ENCODE measurements around the gene APOO. TPM values are rescaled to one million over a fixed set of nuclear protein-coding genes. Genes with fewer than 3 reads are reported as not detected.

APOO gene
- polyA plus RNA-seq, 1 donor from 2014 or later: 42.5 TPM

DNA sequence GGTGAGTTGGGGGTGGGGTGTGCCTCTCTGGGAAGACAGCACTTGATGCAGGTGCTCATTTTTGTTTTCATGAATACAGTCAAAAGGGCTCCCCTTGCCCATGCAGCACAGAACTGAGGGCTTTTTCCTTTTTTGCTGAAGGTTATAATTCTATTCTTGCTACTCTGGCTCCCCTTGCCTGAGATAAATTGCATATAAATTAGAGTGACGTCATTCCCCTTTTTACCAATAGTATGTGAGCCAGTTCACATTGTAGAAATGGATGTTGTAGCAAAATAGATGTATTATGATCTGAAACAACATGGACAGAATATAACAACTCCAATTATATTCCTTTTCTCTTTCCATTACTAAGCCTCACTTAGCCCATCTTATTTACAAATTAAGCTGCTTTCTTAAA lies 28.4 kb upstream of the APOO start:
- no peaks in the 10 kb centered on the region for H3K27me3 ChIP-seq (ENCODE audit: insufficient read depth, low read depth, low read length)
- no peak overlapping the region for H2AFZ ChIP-seq (ENCODE audit: low read depth, low read length)
- H4K20me1 ChIP-seq (ENCODE audit: insufficient read depth): no peaks in the 10 kb centered on the region
- H3K27ac ChIP-seq (ENCODE audit: low read length): no peak overlapping the region
- H3F3A ChIP-seq (ENCODE audit: insufficient read depth, low read length, poor library complexity, severe bottlenecking): no peaks in the 10 kb centered on the region
- TF ChIP-seq MXI1 (conservative IDR thresholded peaks at IDR 0.05; ENCODE audit: poor library complexity, severe bottlenecking) (no peak), EP300 (conservative IDR thresholded peaks at IDR 0.05; ENCODE audit: poor library complexity, severe bottlenecking) (no peak), POLR2AphosphoS5 (IDR thresholded peaks at IDR 0.05) (no peak)
- TF ChIP-seq, protein P1, sequence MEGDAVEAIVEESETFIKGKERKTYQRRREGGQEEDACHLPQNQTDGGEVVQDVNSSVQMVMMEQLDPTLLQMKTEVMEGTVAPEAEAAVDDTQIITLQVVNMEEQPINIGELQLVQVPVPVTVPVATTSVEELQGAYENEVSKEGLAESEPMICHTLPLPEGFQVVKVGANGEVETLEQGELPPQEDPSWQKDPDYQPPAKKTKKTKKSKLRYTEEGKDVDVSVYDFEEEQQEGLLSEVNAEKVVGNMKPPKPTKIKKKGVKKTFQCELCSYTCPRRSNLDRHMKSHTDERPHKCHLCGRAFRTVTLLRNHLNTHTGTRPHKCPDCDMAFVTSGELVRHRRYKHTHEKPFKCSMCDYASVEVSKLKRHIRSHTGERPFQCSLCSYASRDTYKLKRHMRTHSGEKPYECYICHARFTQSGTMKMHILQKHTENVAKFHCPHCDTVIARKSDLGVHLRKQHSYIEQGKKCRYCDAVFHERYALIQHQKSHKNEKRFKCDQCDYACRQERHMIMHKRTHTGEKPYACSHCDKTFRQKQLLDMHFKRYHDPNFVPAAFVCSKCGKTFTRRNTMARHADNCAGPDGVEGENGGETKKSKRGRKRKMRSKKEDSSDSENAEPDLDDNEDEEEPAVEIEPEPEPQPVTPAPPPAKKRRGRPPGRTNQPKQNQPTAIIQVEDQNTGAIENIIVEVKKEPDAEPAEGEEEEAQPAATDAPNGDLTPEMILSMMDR (IDR thresholded peaks at IDR 0.05; ENCODE audit: poor library complexity, severe bottlenecking): no peak
- H3K4me3 ChIP-seq (ENCODE audit: low read length): no peak overlapping the region
- H3K9ac ChIP-seq (ENCODE audit: low read length): no peak overlapping the region
- no peaks in the 10 kb centered on the region for H3K36me3 ChIP-seq (ENCODE audit: insufficient read depth, low read length)
- no peaks in the 10 kb centered on the region for H3K79me2 ChIP-seq (replicated peaks; ENCODE audit: insufficient read depth, low read length)
- H3K9me2 ChIP-seq (ENCODE audit: insufficient read depth, low read length): no peaks in the 10 kb centered on the region
- no peak overlapping the region for H3K4me2 ChIP-seq (ENCODE audit: low read length)
- no peaks in the 10 kb centered on the region for H3K9me3 ChIP-seq (ENCODE audit: low read length)

DNA sequence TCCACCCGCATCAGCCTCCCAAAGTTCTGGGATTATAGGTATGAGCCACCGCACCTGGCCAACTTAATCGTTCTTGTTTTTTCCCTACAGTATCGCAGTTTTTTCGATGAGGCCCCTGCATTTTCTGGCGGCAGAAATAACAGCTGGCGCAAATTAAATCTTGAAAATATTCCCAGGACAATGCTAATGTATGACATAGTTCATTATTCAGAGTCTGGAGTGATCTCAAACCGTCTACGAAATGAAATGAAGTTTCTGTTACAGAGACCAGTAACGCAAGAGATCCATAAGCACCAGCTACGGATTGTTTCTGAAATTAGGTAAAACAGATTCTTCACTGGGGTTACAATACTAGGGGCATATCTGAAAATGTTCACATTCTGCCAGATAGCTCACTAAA lies 27.4 kb upstream of the APOO start:
- TF ChIP-seq, protein P1 (IDR thresholded peaks at IDR 0.05; ENCODE audit: poor library complexity, severe bottlenecking): no peak
- H3K4me2 ChIP-seq (ENCODE audit: low read length): no peak overlapping the region
- no peak overlapping the region for H3K9ac ChIP-seq (ENCODE audit: low read length)

DNA sequence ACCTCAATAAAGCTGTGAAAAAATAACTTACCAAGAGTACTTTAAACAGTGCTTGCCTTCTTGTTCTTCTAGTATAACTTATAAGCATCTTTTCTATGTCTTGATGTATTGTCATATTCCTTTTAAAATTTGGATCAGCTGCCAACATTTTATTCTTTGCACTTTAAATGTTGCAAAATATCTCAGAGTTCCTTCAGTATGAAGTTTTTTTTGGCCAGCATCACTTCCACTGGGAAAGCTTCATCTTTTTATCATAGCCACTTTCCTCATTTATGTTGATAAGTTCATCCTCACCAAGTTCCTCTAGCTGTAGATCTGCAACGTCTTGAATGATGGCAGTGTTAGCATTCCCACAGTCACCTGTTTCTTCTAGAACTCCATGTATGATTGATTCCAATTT lies 24.3 kb upstream of the APOO start:
- Histone ChIP-seq H3K27me3 (ENCODE audit: insufficient read depth, low read depth, low read length) (no peaks in the 10 kb centered on the region), H2AFZ (ENCODE audit: low read depth, low read length) (no peak overlapping the region), H3K79me2 (replicated peaks; ENCODE audit: insufficient read depth, low read length) (no peaks in the 10 kb centered on the region), H3K9me3 (ENCODE audit: low read length) (no peaks in the 10 kb centered on the region), H3K9ac (ENCODE audit: low read length) (no peak overlapping the region), H3F3A (ENCODE audit: insufficient read depth, low read length, poor library complexity, severe bottlenecking) (no peaks in the 10 kb centered on the region), H3K4me2 (ENCODE audit: low read length) (no peak overlapping the region), H3K4me3 (ENCODE audit: low read length) (no peak overlapping the region), H3K36me3 (ENCODE audit: insufficient read depth, low read length) (no peaks in the 10 kb centered on the region), H3K9me2 (ENCODE audit: insufficient read depth, low read length) (no peaks in the 10 kb centered on the region), H3K27ac (ENCODE audit: low read length) (no peak overlapping the region), H4K20me1 (ENCODE audit: insufficient read depth) (no peaks in the 10 kb centered on the region)
- no peak for TF ChIP-seq EZH2 (IDR thresholded peaks at IDR 0.05; ENCODE audit: borderline replicate concordance, insufficient read depth, low read length, poor library complexity, severe bottlenecking)
- TF ChIP-seq, protein P1 (IDR thresholded peaks at IDR 0.05; ENCODE audit: poor library complexity, severe bottlenecking): no peak
- no peak for TF ChIP-seq RAD21 (conservative IDR thresholded peaks at IDR 0.05)
- TF ChIP-seq MXI1 (conservative IDR thresholded peaks at IDR 0.05; ENCODE audit: poor library complexity, severe bottlenecking): no peak
- no peak for TF ChIP-seq TAF1 (IDR thresholded peaks at IDR 0.05; ENCODE audit: low read depth)
- no peak for TF ChIP-seq SMC3 (conservative IDR thresholded peaks at IDR 0.05; ENCODE audit: poor library complexity)
- no peak for TF ChIP-seq POLR2AphosphoS5 (IDR thresholded peaks at IDR 0.05)
- TF ChIP-seq, protein P2, sequence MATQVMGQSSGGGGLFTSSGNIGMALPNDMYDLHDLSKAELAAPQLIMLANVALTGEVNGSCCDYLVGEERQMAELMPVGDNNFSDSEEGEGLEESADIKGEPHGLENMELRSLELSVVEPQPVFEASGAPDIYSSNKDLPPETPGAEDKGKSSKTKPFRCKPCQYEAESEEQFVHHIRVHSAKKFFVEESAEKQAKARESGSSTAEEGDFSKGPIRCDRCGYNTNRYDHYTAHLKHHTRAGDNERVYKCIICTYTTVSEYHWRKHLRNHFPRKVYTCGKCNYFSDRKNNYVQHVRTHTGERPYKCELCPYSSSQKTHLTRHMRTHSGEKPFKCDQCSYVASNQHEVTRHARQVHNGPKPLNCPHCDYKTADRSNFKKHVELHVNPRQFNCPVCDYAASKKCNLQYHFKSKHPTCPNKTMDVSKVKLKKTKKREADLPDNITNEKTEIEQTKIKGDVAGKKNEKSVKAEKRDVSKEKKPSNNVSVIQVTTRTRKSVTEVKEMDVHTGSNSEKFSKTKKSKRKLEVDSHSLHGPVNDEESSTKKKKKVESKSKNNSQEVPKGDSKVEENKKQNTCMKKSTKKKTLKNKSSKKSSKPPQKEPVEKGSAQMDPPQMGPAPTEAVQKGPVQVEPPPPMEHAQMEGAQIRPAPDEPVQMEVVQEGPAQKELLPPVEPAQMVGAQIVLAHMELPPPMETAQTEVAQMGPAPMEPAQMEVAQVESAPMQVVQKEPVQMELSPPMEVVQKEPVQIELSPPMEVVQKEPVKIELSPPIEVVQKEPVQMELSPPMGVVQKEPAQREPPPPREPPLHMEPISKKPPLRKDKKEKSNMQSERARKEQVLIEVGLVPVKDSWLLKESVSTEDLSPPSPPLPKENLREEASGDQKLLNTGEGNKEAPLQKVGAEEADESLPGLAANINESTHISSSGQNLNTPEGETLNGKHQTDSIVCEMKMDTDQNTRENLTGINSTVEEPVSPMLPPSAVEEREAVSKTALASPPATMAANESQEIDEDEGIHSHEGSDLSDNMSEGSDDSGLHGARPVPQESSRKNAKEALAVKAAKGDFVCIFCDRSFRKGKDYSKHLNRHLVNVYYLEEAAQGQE (IDR thresholded peaks at IDR 0.05; ENCODE audit: borderline replicate concordance): no peak
- TF ChIP-seq EP300 (conservative IDR thresholded peaks at IDR 0.05; ENCODE audit: poor library complexity, severe bottlenecking): no peak

More for the DNA sequence above, 27.4 kb upstream of the APOO start:
- Histone ChIP-seq H2AFZ (ENCODE audit: low read depth, low read length) (no peak overlapping the region), H3K9me3 (ENCODE audit: low read length) (no peaks in the 10 kb centered on the region), H3K27me3 (ENCODE audit: insufficient read depth, low read depth, low read length) (no peaks in the 10 kb centered on the region), H4K20me1 (ENCODE audit: insufficient read depth) (no peaks in the 10 kb centered on the region), H3K79me2 (replicated peaks; ENCODE audit: insufficient read depth, low read length) (no peaks in the 10 kb centered on the region), H3K9me2 (ENCODE audit: insufficient read depth, low read length) (no peaks in the 10 kb centered on the region), H3K36me3 (ENCODE audit: insufficient read depth, low read length) (no peaks in the 10 kb centered on the region), H3K4me3 (ENCODE audit: low read length) (no peak overlapping the region), H3F3A (ENCODE audit: insufficient read depth, low read length, poor library complexity, severe bottlenecking) (no peaks in the 10 kb centered on the region), H3K27ac (ENCODE audit: low read length) (no peak overlapping the region)

Data from neural cell (in vitro differentiated cells).